RWPE1 (cell line): ENCODE measurements around the gene HYAL3.

Experiments used
- CTCF ChIA-PET: fragments of 350-600 bp; sonication (Branson Sonifier 250); formaldehyde crosslinking; extraction: SDS; loops from one replicate; lab custom pipeline; 2021; lab: Yijun Ruan, JAX
- POLR2A ChIA-PET: fragments of 400-600 bp; formaldehyde crosslinking; extraction: SDS; loops from one replicate; lab custom pipeline; 2020; ENCODE audit warnings: antibody characterized with exemption; ENCODE audit not compliant: low non-redundant PET; lab: Yijun Ruan, JAX
- DNase-seq: peaks from one replicate; pipeline ENCODE4 v3.0.0; 2012; ENCODE audit warnings: low spot score
- H3K27ac ChIP-seq: fragments of 450-650 bp; 2 replicates; pipeline ENCODE4 v1.5.1; 2017
- TF ChIP-seq, protein P1 (sequence below): fragments of 450-650 bp; conservative IDR thresholded peaks from 2 replicates; pipeline ENCODE4 v1.5.1; 2017; ENCODE audit warnings: low read depth, mild to moderate bottlenecking

HYAL3 gene

DNA sequence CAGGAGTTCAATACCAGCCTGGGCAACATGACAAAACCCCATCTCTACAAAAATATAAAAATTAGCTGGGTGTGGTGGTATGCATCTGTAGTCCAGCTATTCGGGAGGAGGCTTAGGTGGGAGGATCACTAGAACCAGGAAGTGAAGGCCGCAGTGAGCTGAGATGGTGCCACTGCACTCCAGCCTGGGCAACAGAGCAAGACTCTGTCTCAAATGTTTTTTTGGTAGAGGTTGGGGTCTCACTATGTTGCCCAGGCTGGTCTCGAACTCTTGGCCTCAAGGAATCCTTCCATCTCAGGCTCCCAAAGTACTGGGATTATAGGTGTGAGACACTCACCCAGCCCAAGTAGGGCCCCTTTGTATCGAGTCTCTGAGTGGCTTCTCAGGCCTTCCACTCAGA, 5.1 kb downstream of the HYAL3 start:
- ChIA-PET CTCF (no interaction called here), POLR2A (interaction anchor here (0.6 kb wide), 1 partner anchor 32 kb away, joined by 3 read pairs; no protein-coding TSS in a partner anchor)
- TF ChIP-seq, protein P1, sequence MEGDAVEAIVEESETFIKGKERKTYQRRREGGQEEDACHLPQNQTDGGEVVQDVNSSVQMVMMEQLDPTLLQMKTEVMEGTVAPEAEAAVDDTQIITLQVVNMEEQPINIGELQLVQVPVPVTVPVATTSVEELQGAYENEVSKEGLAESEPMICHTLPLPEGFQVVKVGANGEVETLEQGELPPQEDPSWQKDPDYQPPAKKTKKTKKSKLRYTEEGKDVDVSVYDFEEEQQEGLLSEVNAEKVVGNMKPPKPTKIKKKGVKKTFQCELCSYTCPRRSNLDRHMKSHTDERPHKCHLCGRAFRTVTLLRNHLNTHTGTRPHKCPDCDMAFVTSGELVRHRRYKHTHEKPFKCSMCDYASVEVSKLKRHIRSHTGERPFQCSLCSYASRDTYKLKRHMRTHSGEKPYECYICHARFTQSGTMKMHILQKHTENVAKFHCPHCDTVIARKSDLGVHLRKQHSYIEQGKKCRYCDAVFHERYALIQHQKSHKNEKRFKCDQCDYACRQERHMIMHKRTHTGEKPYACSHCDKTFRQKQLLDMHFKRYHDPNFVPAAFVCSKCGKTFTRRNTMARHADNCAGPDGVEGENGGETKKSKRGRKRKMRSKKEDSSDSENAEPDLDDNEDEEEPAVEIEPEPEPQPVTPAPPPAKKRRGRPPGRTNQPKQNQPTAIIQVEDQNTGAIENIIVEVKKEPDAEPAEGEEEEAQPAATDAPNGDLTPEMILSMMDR: no peak
- no peak for DNase-seq
- H3K27ac ChIP-seq: peak overlapping the region; percentile 93

GRCh38 chr3:50293079-50293801, 6.0 kb downstream of the HYAL3 start:
- TF ChIP-seq, protein P1: no peak
- H3K27ac ChIP-seq: peak overlapping the region; percentile 93
- CTCF ChIA-PET: no interaction called here
- no peak for DNase-seq
- POLR2A ChIA-PET: no interaction called here

DNA sequence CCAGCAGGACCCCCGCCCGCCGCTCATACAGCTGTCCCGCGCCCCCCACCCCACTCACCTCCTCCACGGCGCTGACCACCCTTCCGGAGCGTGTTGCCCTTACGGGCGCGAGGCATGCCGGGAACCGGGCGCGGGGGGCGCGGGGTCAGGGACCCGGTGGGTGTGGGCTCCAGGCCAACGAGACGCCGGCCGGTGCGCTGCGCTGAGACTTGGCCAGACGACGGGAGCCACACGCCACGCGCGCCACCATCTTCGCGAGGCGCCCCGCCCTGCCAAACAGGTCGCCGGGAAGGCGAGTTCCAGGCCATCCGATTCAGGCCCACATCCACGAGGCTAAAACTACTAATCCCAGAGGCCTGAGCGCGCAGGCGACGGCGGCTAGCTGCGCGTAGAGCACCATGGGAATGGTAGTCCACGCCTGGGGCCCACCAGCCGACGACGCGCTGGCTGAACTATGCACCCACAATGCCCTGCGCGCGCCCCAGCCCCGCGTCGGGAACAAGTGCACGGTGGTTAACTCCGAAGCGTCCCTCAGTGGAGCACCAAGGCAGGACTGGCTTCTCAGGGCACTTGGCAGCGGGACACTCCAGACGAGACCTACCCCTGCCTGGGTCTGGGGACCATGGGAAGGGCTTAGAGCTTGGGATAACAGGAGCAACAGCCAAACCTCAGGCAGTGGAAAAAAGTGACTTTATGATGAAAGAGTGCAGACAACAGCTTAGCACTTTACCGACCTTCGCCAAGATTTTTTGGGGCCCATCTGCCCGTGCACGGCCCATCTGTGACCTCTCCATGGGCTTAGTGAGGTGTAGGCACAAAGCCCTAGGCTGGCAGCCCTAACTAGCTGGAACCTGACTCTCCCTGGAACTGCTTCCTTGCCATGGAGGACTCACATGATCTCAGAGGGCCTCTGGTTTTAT, 6.8 kb downstream of the HYAL3 start, which contains the start of gene IFRD2:
TSS of gene IFRD2 (minus strand) at position 271 of the 920 bp plus-strand sequence. CDS start at position 116, 155 bp downstream.
- H3K27ac ChIP-seq: peak within 1 kb of the TSS; percentile 93
- TF ChIP-seq, protein P1: no peak
- ChIA-PET CTCF (interaction anchor here (1.1 kb wide), 1 partner anchor 32 kb away, joined by 4 read pairs; no protein-coding TSS in a partner anchor), POLR2A (no interaction called here)
- DNase-seq: peak; percentile 74

DNA sequence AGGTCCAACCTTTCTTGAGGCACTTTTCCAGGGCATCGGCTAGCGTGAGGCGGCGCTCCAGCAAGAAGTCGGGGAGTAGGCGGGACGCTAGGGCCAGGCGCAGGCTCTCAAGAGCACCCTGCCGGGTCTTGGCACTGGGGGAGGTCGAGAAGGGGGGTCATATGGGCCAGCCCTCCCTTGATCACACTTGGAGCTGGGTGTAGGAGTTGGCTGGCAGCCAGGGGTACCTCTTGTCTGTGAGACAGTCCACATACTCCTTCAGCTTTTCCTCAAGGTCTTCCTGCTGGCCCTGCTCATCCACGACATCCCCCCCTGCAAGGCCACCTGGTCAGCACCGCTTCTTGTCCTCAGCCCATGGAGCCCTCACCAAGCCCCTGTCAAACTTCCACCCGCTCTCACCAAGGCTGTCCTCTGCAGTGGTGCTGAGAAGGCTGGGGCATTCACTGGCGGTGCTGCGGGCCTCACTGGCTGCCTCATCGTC, 9.0 kb downstream of the HYAL3 start:
- H3K27ac ChIP-seq: peak overlapping the region; percentile 93
- POLR2A ChIA-PET: no interaction called here
- CTCF ChIA-PET: no interaction called here

GRCh38 chr3:50289130-50289529, 10.1 kb downstream of the HYAL3 start:
- CTCF ChIA-PET: no interaction called here
- H3K27ac ChIP-seq: peak overlapping the region; percentile 93
- no peak for DNase-seq
- TF ChIP-seq, protein P1: no peak
- POLR2A ChIA-PET: no interaction called here

More for the DNA sequence above, 9.0 kb downstream of the HYAL3 start:
- TF ChIP-seq, protein P1: no peak
- no peak for DNase-seq
